Measurements from ENCODE around the gene PCP2.

The PCP2 gene

GRCh38 chr19:7633698-7634097 lies at the start of gene PCP2:
Gene PCP2, minus strand, starts transcription at chr19:7633719. Its CDS starts 262 bp downstream, at chr19:7633457.
- Mint-ChIP-seq H3K36me3 (no peaks in the 10 kb centered on the region), H3K27me3 (no peaks in the 10 kb centered on the region), H3K4me1 (ENCODE audit: low read depth) (peaks cover 39% of the 10 kb centered on the region), H3K4me3 (no peak within 1 kb of the TSS), H3K27ac (no peak within 1 kb of the TSS), H3K9me3 (ENCODE audit: low read depth) (no peaks in the 10 kb centered on the region)

- Mint-ChIP-seq H3K4me1 (ENCODE audit: low read depth) (peaks cover 36% of the 10 kb centered on the region), H3K36me3 (no peaks in the 10 kb centered on the region), H3K9me3 (ENCODE audit: low read depth) (no peaks in the 10 kb centered on the region), H3K27me3 (peaks cover 2% of the 10 kb centered on the region), H3K27ac (peak overlapping the region; percentile 90), H3K4me3 (peak overlapping the region; percentile 90)
Observed at GRCh38 chr19:7682175-7682855, 48.8 kb upstream of the PCP2 start.

- Mint-ChIP-seq H3K9me3 (ENCODE audit: low read depth) (no peaks in the 10 kb centered on the region), H3K4me1 (ENCODE audit: low read depth) (peaks cover 40% of the 10 kb centered on the region), H3K27ac (peak overlapping the region; percentile 90), H3K27me3 (peaks cover 4% of the 10 kb centered on the region), H3K4me3 (peak overlapping the region; percentile 90), H3K36me3 (no peaks in the 10 kb centered on the region)
Observed at GRCh38 chr19:7681340-7682174, 48.0 kb upstream of the PCP2 start.

GRCh38 chr19:7680606-7681339 lies 47.3 kb upstream of the PCP2 start, which contains the start of gene TRAPPC5:
Gene TRAPPC5, plus strand, starts transcription at chr19:7680833. Its CDS starts 1,421 bp downstream, at chr19:7682254.
- Mint-ChIP-seq H3K9me3 (ENCODE audit: low read depth) (no peaks in the 10 kb centered on the region), H3K36me3 (no peaks in the 10 kb centered on the region), H3K27ac (peak within 1 kb of the TSS; percentile 90), H3K4me1 (ENCODE audit: low read depth) (peaks cover 48% of the 10 kb centered on the region), H3K27me3 (peaks cover 5% of the 10 kb centered on the region), H3K4me3 (peak within 1 kb of the TSS; percentile 90)

- H3K4me1 Mint-ChIP-seq (ENCODE audit: low read depth), result peaks cover 46% of the 10 kb centered on the region
- peaks cover 5% of the 10 kb centered on the region for H3K27me3 Mint-ChIP-seq
- H3K27ac Mint-ChIP-seq, result peak overlapping the region; percentile 85
- H3K9me3 Mint-ChIP-seq (ENCODE audit: low read depth), result no peaks in the 10 kb centered on the region
- H3K36me3 Mint-ChIP-seq, result no peaks in the 10 kb centered on the region
- peak overlapping the region; percentile 90 for H3K4me3 Mint-ChIP-seq
Observed at GRCh38 chr19:7679771-7680605, 46.5 kb upstream of the PCP2 start.

- Mint-ChIP-seq H3K27ac (peak overlapping the region; percentile 85), H3K4me3 (peak overlapping the region; percentile 90), H3K4me1 (ENCODE audit: low read depth) (peaks cover 50% of the 10 kb centered on the region), H3K36me3 (no peaks in the 10 kb centered on the region), H3K9me3 (ENCODE audit: low read depth) (no peaks in the 10 kb centered on the region), H3K27me3 (peaks cover 8% of the 10 kb centered on the region)
Observed at GRCh38 chr19:7678971-7679751, 45.6 kb upstream of the PCP2 start.

- Mint-ChIP-seq H3K27me3 (peaks cover 10% of the 10 kb centered on the region), H3K4me3 (peak overlapping the region; percentile 17), H3K27ac (peak overlapping the region; percentile 41), H3K9me3 (ENCODE audit: low read depth) (no peaks in the 10 kb centered on the region), H3K4me1 (ENCODE audit: low read depth) (peaks cover 49% of the 10 kb centered on the region), H3K36me3 (no peaks in the 10 kb centered on the region)
Observed at GRCh38 chr19:7677669-7678311, 44.3 kb upstream of the PCP2 start.

- Mint-ChIP-seq H3K4me3 (peak within 1 kb of the TSS; percentile 17), H3K27ac (no peak within 1 kb of the TSS), H3K36me3 (no peaks in the 10 kb centered on the region), H3K4me1 (ENCODE audit: low read depth) (peaks cover 45% of the 10 kb centered on the region), H3K27me3 (peaks cover 10% of the 10 kb centered on the region), H3K9me3 (ENCODE audit: low read depth) (no peaks in the 10 kb centered on the region)
Observed at GRCh38 chr19:7676854-7677253, 43.3 kb upstream of the PCP2 start, which contains the start of gene MCEMP1. Gene MCEMP1, plus strand, starts transcription at chr19:7677090. Its CDS starts 31 bp downstream, at chr19:7677121.

GRCh38 chr19:7676376-7676775 lies 42.9 kb upstream of the PCP2 start:
- Mint-ChIP-seq H3K36me3 (no peaks in the 10 kb centered on the region), H3K4me1 (ENCODE audit: low read depth) (peaks cover 42% of the 10 kb centered on the region), H3K4me3 (no peak overlapping the region), H3K27ac (no peak overlapping the region), H3K27me3 (peaks cover 12% of the 10 kb centered on the region), H3K9me3 (ENCODE audit: low read depth) (no peaks in the 10 kb centered on the region)

GRCh38 chr19:7674010-7675005 lies 40.8 kb upstream of the PCP2 start:
- H3K36me3 Mint-ChIP-seq, result no peaks in the 10 kb centered on the region
- H3K27ac Mint-ChIP-seq, result no peak overlapping the region
- H3K27me3 Mint-ChIP-seq, result peaks cover 21% of the 10 kb centered on the region
- peaks cover 41% of the 10 kb centered on the region for H3K4me1 Mint-ChIP-seq (ENCODE audit: low read depth)
- no peaks in the 10 kb centered on the region for H3K9me3 Mint-ChIP-seq (ENCODE audit: low read depth)
- no peak overlapping the region for H3K4me3 Mint-ChIP-seq

GRCh38 chr19:7672522-7672921 lies 39.0 kb upstream of the PCP2 start:
- Mint-ChIP-seq H3K9me3 (ENCODE audit: low read depth) (no peaks in the 10 kb centered on the region), H3K27me3 (peaks cover 20% of the 10 kb centered on the region), H3K4me3 (no peak overlapping the region), H3K36me3 (no peaks in the 10 kb centered on the region), H3K4me1 (ENCODE audit: low read depth) (peaks cover 35% of the 10 kb centered on the region), H3K27ac (no peak overlapping the region)

GRCh38 chr19:7670790-7671189 lies 37.3 kb upstream of the PCP2 start:
- no peak overlapping the region for H3K27ac Mint-ChIP-seq
- no peaks in the 10 kb centered on the region for H3K36me3 Mint-ChIP-seq
- H3K9me3 Mint-ChIP-seq (ENCODE audit: low read depth), result no peaks in the 10 kb centered on the region
- peaks cover 17% of the 10 kb centered on the region for H3K27me3 Mint-ChIP-seq
- H3K4me1 Mint-ChIP-seq (ENCODE audit: low read depth), result peaks cover 21% of the 10 kb centered on the region
- peak overlapping the region; percentile 75 for H3K4me3 Mint-ChIP-seq
